SW 1271 (cell line): ENCODE results near the gene GNPTAB.

Experiments used
- DNase-seq, 2 experiments: peaks; one replicate each; lab custom pipeline; 2025; lab: John Stamatoyannopoulos, UW

Gene GNPTAB

GRCh38 chr12:101804409-101804808 is 26.4 kb downstream of the GNPTAB start:
- DNase-seq = no peak

- DNase-seq = no peak
These were observed 26.8 kb downstream of the GNPTAB start for GRCh38 chr12:101803978-101804377.

DNA sequence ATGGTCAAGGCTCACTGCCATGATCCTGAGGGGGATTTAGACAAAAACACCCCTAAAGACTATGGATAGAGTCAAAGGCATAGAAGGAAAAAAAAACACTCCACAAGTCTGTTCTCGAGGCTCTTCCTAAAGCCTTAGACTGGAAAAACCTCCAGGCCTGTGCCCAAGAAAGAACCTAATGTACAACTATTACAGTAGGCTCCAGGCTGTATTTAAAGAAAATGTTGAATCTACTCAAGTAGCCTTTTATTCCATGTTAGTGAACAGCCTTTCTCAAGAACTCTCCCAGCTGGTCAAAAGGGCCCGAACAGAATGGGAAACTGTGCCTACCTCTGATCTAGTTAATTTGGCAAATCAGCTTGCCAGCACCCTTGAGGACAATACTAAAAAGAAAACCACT is 28.3 kb downstream of the GNPTAB start:
- DNase-seq = no peak

- DNase-seq = no peak
These were observed 31.0 kb downstream of the GNPTAB start for GRCh38 chr12:101799774-101800173.

DNA sequence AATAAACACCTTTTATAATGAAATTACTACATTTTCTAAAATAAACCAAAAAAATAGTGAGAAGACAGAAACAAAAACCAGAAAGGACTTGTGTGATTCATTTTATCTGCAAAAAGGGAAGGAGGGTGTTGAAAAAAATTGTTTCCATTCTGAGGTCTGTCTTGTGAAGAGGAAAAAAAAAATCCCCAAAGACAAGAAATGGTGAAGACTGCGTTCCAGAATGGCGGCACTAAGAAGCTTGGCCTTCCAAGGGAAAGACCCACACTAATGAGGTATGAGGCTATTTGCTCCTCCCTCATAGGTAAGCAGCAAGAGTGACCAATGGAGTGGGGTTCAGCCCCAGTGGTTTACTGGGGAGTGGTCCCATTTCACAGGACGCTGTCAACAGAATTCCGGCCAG is 35.0 kb downstream of the GNPTAB start:
- no peak for DNase-seq

- no peak for DNase-seq
These were observed 35.7 kb downstream of the GNPTAB start for GRCh38 chr12:101795013-101795412.

DNA sequence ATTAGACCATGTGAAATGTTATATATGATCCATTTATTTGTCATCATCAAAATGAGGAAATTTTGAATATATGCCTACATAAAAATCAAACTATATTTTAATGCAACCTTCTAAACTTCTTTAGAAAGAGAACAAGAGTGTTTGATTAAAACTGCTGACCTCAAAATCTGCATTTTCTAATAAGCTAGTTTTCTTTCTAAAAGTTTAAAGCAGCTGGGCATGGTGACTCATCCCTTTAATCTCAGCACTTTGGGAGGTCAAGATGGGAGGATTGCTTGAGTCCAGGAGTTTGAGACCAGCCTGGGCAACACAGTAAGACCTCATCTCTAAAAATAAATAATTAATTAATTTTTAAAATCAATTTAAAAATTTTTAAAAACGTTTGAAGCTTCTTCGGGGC is 36.2 kb downstream of the GNPTAB start:
- no peak for DNase-seq

- no peak for DNase-seq
These were observed 37.4 kb downstream of the GNPTAB start for GRCh38 chr12:101793401-101793800.

DNA sequence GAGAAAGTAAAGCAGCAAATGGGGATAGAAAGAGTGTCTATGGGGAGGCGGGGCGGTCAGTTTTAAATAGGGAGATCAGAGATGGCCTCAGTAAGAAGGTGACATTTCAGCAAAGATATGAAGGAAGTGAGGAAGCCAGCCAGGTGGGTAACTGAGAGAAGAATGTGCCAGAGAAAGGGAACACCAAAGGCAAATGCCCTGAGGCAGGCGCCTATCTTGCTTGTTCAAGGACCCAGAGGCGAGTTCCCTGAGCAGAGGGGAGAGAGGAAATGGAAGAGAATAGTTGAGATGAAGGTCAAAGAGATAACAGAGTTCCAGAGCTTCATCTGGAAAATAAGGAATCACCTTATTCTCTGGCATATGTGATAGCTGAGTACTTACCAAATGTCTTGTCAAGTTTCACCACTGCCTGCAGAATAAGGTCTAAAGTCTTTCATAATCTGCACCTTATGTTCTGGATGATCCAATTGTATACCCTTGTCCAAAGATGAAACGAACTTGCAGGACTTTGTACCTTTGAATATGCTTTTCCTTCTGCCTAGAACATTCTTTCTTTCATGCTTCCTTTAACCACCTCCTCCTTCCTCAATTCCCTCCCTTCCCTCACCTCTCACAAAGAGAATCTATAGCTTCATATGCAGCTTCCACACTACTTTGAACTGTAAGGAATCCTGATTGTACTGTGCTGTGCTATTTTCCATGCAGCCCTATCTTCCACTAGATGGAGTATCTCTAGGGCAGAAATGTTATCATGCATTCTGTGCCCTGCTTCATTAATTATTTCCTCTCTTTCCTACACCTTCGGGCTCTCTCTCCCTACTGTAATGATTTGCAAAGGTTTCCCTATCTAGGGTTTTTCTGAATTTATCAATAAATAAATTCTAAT is 38.5 kb downstream of the GNPTAB start:
- DNase-seq = peak in 1 of 2 experiments; percentile 5

GRCh38 chr12:101789171-101789570 is 41.6 kb downstream of the GNPTAB start:
- no peak for DNase-seq

DNA sequence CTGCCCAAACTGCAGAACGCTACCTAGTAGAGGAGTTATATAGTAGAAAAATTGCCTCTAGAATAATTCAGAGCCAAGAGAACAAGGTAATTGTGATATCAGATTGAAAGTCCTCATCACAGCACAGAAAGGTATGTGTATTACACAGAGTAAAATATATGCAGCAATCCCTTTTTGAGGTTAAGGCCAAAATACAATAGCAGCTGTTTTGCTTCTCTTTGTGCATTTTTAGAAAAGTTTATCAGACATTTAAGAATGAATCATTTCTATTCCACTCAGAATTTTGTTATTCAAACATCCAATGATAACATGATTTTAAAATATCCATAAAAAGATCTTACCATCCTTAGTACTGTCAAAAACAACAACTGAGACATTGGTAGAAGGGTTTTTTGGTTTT is 45.1 kb downstream of the GNPTAB start:
- DNase-seq = no peak

- DNase-seq = no peak
These were observed 46.4 kb downstream of the GNPTAB start for GRCh38 chr12:101784376-101784775.

DNA sequence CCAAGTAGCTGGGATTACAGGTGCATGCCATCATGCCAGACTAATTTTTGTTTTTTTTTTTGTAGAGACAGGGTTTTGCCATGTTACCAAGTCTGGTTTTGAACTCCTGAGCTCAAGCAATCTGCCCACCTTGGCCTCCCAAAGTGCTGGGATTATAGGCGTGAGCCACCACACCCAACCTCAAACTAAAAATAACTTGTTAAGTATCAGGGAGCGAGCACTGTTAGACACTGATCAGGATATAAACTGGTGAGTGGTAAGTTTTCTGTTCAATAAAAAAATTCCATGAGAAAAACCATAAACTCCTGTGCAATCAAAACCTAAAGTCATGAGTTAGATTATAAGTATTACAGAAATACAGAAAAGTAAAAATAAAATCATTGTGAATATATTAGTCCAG is 46.9 kb downstream of the GNPTAB start:
- no peak for DNase-seq

GRCh38 chr12:101783150-101783549 is 47.6 kb downstream of the GNPTAB start:
- DNase-seq = no peak

- no peak for DNase-seq
These were observed 48.5 kb downstream of the GNPTAB start for GRCh38 chr12:101782273-101782731.

DNA sequence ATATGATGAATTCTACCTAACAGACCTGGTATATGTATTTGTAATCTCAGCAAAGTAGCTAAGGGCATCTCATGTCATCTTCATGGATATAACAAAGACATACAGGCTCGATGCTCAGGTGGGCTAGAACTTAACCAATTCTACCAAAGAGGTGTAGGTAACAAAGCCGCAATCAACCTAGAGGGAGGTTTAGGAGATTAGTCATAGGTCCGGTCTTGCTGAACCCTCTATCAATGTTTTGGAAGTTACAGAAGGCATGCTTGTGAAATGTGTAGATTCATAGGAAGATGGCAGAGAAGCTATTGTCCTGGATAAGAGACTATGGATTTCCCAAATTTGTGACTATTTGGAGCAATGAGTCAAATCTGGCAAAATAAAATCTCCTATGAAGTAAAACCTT is 48.9 kb downstream of the GNPTAB start:
- DNase-seq = no peak

GRCh38 chr12:101780599-101780998 is 50.2 kb downstream of the GNPTAB start:
- DNase-seq = no peak

GRCh38 chr12:101779626-101780025 is 51.1 kb downstream of the GNPTAB start:
- DNase-seq = no peak

- no peak for DNase-seq
These were observed 51.6 kb downstream of the GNPTAB start for GRCh38 chr12:101779200-101779599.

- no peak for DNase-seq
These were observed 52.8 kb downstream of the GNPTAB start for GRCh38 chr12:101777978-101778377.

- no peak for DNase-seq
These were observed 53.3 kb downstream of the GNPTAB start for GRCh38 chr12:101777485-101777884.

DNA sequence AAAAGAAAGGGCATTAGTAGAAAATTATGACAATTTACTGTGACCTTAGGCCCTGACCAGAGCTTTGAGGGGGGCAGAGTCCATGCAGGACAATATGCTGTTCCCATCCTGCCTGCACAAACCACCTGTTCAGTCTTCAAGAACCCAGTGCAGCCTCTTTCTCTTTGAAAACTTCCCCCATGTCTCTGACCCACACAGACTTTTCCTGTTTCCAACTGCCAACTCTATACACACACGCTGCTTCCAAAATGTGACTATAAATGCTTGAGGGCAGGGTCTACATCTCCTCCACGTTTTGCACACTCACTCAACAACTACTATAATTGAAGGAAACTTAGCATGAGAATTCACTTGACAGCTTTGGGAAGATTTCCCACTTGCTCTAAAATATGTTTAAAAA is 54.9 kb downstream of the GNPTAB start:
- no peak for DNase-seq

- DNase-seq = peak in 1 of 2 experiments; percentile 40
These were observed 57.1 kb downstream of the GNPTAB start for GRCh38 chr12:101773650-101774162.
